Kidney epithelial cell (primary cell): ENCODE results near the gene UBE3B. TPM values are rescaled to one million over a fixed set of nuclear protein-coding genes. Genes with fewer than 3 reads are reported as not detected.

Experiments used
- DNase-seq: peaks from one replicate; pipeline ENCODE4 v3.0.0-alpha.2; 2010; ENCODE audit warnings: low read depth
- H3K27me3 ChIP-seq: 2 replicates; pipeline ENCODE4 v1.6.0; 2011; ENCODE audit warnings: low read length; ENCODE audit not compliant: control insufficient read depth, insufficient read depth
- H3K36me3 ChIP-seq: 2 replicates; pipeline ENCODE4 v1.5.1; 2011; ENCODE audit warnings: low read length; ENCODE audit not compliant: control insufficient read depth, insufficient read depth
- H3K4me3 ChIP-seq: 2 replicates; pipeline ENCODE4 v1.5.1; 2011; ENCODE audit warnings: low read depth, mild to moderate bottlenecking, control low read depth, low read length
- CTCF ChIP-seq: IDR thresholded peaks from 2 replicates; pipeline ENCODE4 v1.5.1; 2011; ENCODE audit warnings: mild to moderate bottlenecking, moderate library complexity, low read length, control low read depth, inconsistent platforms; ENCODE audit not compliant: insufficient read depth, poor library complexity, severe bottlenecking
- total RNA-seq: library from RNA; depleted of rRNA; stranded (reverse); fragments of >200 nt; gene quantifications from 2 replicates; pipeline ENCODE4 v1.2.3, GENCODE V29; 2015

Gene UBE3B
- total RNA-seq, 1 donor from 2014 or later: 38.3 TPM

- Histone ChIP-seq H3K36me3 (peaks cover 2% of the 10 kb centered on the region), H3K27me3 (no peaks in the 10 kb centered on the region), H3K4me3 (no peak overlapping the region)
- DNase-seq: no peak
- peak; percentile 92 for TF ChIP-seq CTCF
Measured at GRCh38 chr12:109518820-109519665, 41.6 kb downstream of the UBE3B start.

GRCh38 chr12:109519787-109520186 is 42.4 kb downstream of the UBE3B start:
- H3K27me3 ChIP-seq: no peaks in the 10 kb centered on the region
- no peak for TF ChIP-seq CTCF
- H3K36me3 ChIP-seq: peaks cover 2% of the 10 kb centered on the region
- no peak for DNase-seq
- H3K4me3 ChIP-seq: no peak overlapping the region

- Histone ChIP-seq H3K27me3 (no peaks in the 10 kb centered on the region), H3K36me3 (peaks cover 2% of the 10 kb centered on the region), H3K4me3 (no peak overlapping the region)
- no peak for DNase-seq
- TF ChIP-seq CTCF: no peak
Measured at GRCh38 chr12:109521831-109522230, 44.4 kb downstream of the UBE3B start.

- Histone ChIP-seq H3K27me3 (no peaks in the 10 kb centered on the region), H3K36me3 (peaks cover 1% of the 10 kb centered on the region), H3K4me3 (no peak overlapping the region)
- TF ChIP-seq CTCF: no peak
- no peak for DNase-seq
Measured at GRCh38 chr12:109523071-109523470, 45.6 kb downstream of the UBE3B start.

GRCh38 chr12:109523504-109523903 is 46.1 kb downstream of the UBE3B start:
- H3K36me3 ChIP-seq: peaks cover 1% of the 10 kb centered on the region
- no peaks in the 10 kb centered on the region for H3K27me3 ChIP-seq
- H3K4me3 ChIP-seq: no peak overlapping the region
- no peak for DNase-seq
- TF ChIP-seq CTCF: no peak
